IMR-90 (cell line): ENCODE measurements around the gene NAA15. TPM values are rescaled to one million over a fixed set of nuclear protein-coding genes. Genes with fewer than 3 reads are reported as not detected.

Source experiments
- ATAC-seq: fragments of 200-7000 bp; cut with Tn5 transposase; 2 replicates; pipeline ENCODE4 v1.9.1; 2020; ENCODE audit warnings: low read depth, mild to moderate bottlenecking, moderate library complexity
- BruUV-seq: library from RNA; stranded (reverse); fragments of 400-500 nt; replicated peaks from 2 replicates; lab custom pipeline; 2021; lab: Mats Ljungman, UMichigan
- CTCF ChIA-PET: fragments of 300-600 bp; formaldehyde crosslinking; extraction: SDS; loops from one replicate; lab custom pipeline; 2021; ENCODE audit warnings: antibody characterized with exemption; lab: Yijun Ruan, JAX
- POLR2A ChIA-PET: fragments of 300-600 bp; sonication (Branson Sonifier 250); formaldehyde crosslinking; loops from one replicate; lab custom pipeline; 2022; ENCODE audit warnings: antibody characterized with exemption; ENCODE audit not compliant: unreplicated experiment; lab: Charles Lee
- DNase-seq: peaks from one replicate; pipeline ENCODE4 v3.0.0; 2013
- H2AFZ ChIP-seq: replicated peaks from 2 replicates; pipeline ENCODE3; 2013; ENCODE audit warnings: low read length, mild to moderate bottlenecking; ENCODE audit not compliant: poor library complexity
- H2AK5ac ChIP-seq: 2 replicates; pipeline ENCODE4 v1.6.1; 2013; ENCODE audit warnings: low read depth, low read length, inconsistent platforms
- H2AK9ac ChIP-seq: replicated peaks from 2 replicates; pipeline ENCODE3; 2013; ENCODE audit warnings: mild to moderate bottlenecking, low read depth, low read length, moderate library complexity; ENCODE audit not compliant: poor library complexity
- H2BK120ac ChIP-seq: 2 replicates; pipeline ENCODE4 v1.6.1; 2013; ENCODE audit warnings: low read depth, low read length, inconsistent platforms
- H2BK15ac ChIP-seq: 3 replicates; pipeline ENCODE4 v1.6.1; 2013; ENCODE audit warnings: low read depth, low read length, inconsistent platforms
- H2BK20ac ChIP-seq: 2 replicates; pipeline ENCODE4 v1.6.1; 2013; ENCODE audit warnings: low read depth, mild to moderate bottlenecking, inconsistent platforms, low read length, moderate library complexity
- H2BK5ac ChIP-seq: 2 replicates; pipeline ENCODE4 v1.6.1; 2013; ENCODE audit warnings: mild to moderate bottlenecking, low read depth, low read length, inconsistent platforms; ENCODE audit not compliant: poor library complexity, severe bottlenecking
- H3K14ac ChIP-seq: replicated peaks from 2 replicates; pipeline ENCODE4 v1.6.1; 2013; ENCODE audit warnings: low read depth, low read length, inconsistent platforms
- H3K18ac ChIP-seq: 2 replicates; pipeline ENCODE4 v1.6.1; 2013; ENCODE audit warnings: low read depth, low read length, control low read depth
- H3K23ac ChIP-seq: 2 replicates; pipeline ENCODE4 v1.6.1; 2013; ENCODE audit warnings: low read depth, low read length, inconsistent platforms
- H3K27ac ChIP-seq: 2 replicates; pipeline ENCODE4 v1.5.1; 2013; ENCODE audit warnings: mild to moderate bottlenecking, control low read depth, low read length; ENCODE audit not compliant: insufficient read depth
- H3K27me3 ChIP-seq: 2 replicates; pipeline ENCODE4 v1.6.1; 2013; ENCODE audit warnings: low read length; ENCODE audit not compliant: control insufficient read depth, insufficient read depth
- H3K36me3 ChIP-seq: 2 replicates; pipeline ENCODE4 v1.6.1; 2013; ENCODE audit warnings: low read length, mixed read lengths; ENCODE audit not compliant: control insufficient read depth, insufficient read depth
- H3K4ac ChIP-seq: 2 replicates; pipeline ENCODE4 v1.6.1; 2013; ENCODE audit warnings: low read depth, low read length, inconsistent platforms
- H3K4me1 ChIP-seq: 2 replicates; pipeline ENCODE4 v1.6.1; 2013; ENCODE audit warnings: low read length, mixed read lengths; ENCODE audit not compliant: control insufficient read depth, insufficient read depth
- H3K4me2 ChIP-seq: 2 replicates; pipeline ENCODE4 v1.6.1; 2013; ENCODE audit warnings: low read depth, mild to moderate bottlenecking, control low read depth, low read length, moderate library complexity
- H3K4me3 ChIP-seq: 2 replicates; pipeline ENCODE4 v1.5.1; 2013; ENCODE audit warnings: low read depth, mild to moderate bottlenecking, control low read depth, low read length, moderate library complexity; ENCODE audit not compliant: insufficient read depth
- H3K56ac ChIP-seq: 2 replicates; pipeline ENCODE4 v1.6.1; 2013; ENCODE audit warnings: low read length, inconsistent platforms; ENCODE audit not compliant: insufficient read depth; ENCODE audit errors: extremely low read depth
- H3K79me1 ChIP-seq, 2 experiments: 2 replicates each; pipeline ENCODE4 v1.6.1; 2013; ENCODE audit warnings: low read length in 2 of 2, inconsistent platforms in 1 of 2, low read depth in 1 of 2
- H3K9ac ChIP-seq: 2 replicates; pipeline ENCODE4 v1.6.1; 2013; ENCODE audit warnings: low read depth, low read length, control low read depth
- H3K9me1 ChIP-seq: 2 replicates; pipeline ENCODE4 v1.6.1; 2013; ENCODE audit warnings: low read length, inconsistent platforms; ENCODE audit not compliant: insufficient read depth
- H3K9me3 ChIP-seq: 2 replicates; pipeline ENCODE4 v1.6.1; 2013; ENCODE audit warnings: low read length; ENCODE audit not compliant: control insufficient read depth, insufficient read depth
- H4K20me1 ChIP-seq: 2 replicates; pipeline ENCODE4 v1.6.1; 2013; ENCODE audit warnings: low read length, inconsistent platforms; ENCODE audit not compliant: insufficient read depth
- H4K5ac ChIP-seq: 2 replicates; pipeline ENCODE4 v1.6.1; 2013; ENCODE audit warnings: mild to moderate bottlenecking, low read depth, low read length, control low read depth
- H4K8ac ChIP-seq, 2 experiments: 2 replicates each; pipeline ENCODE4 v1.6.1; 2013; ENCODE audit warnings: low read depth in 2 of 2, low read length in 2 of 2, control low read depth in 1 of 2, inconsistent platforms in 1 of 2
- H4K91ac ChIP-seq: 2 replicates; pipeline ENCODE4 v1.6.1; 2013; ENCODE audit warnings: low read depth, low read length, inconsistent platforms; ENCODE audit not compliant: insufficient read depth
- BHLHE40 ChIP-seq: fragments of 150-350 bp; IDR thresholded peaks from 2 replicates; pipeline ENCODE4 v1.6.1; 2016; ENCODE audit warnings: mild to moderate bottlenecking, low read depth, low read length
- CEBPB ChIP-seq: IDR thresholded peaks from 2 replicates; pipeline ENCODE4 v1.6.1; 2012; ENCODE audit warnings: low read depth, low read length, improper control_type of control experiment
- CHD1 ChIP-seq: IDR thresholded peaks from 2 replicates; pipeline ENCODE4 v1.6.1; 2012; ENCODE audit warnings: low read depth, low read length, improper control_type of control experiment
- FOS ChIP-seq: fragments of 150-350 bp; IDR thresholded peaks from 2 replicates; pipeline ENCODE4 v1.6.1; 2016; ENCODE audit warnings: low read depth, low read length
- MAFK ChIP-seq: IDR thresholded peaks from 2 replicates; pipeline ENCODE4 v1.6.1; 2012; ENCODE audit warnings: low read depth, low read length, improper control_type of control experiment
- MAZ ChIP-seq: IDR thresholded peaks from 2 replicates; pipeline ENCODE4 v1.6.1; 2012; ENCODE audit warnings: low read depth, mild to moderate bottlenecking, low read length, improper control_type of control experiment, moderate library complexity, borderline replicate concordance
- MXI1 ChIP-seq: IDR thresholded peaks from 2 replicates; pipeline ENCODE4 v1.6.1; 2012; ENCODE audit warnings: low read depth, mild to moderate bottlenecking, low read length, moderate library complexity, borderline replicate concordance
- NFE2L2 ChIP-seq: fragments of 150-350 bp; IDR thresholded peaks from 2 replicates; pipeline ENCODE4 v1.6.1; 2016; ENCODE audit warnings: low read depth, mild to moderate bottlenecking, low read length
- POLR2A ChIP-seq: IDR thresholded peaks from 2 replicates; pipeline ENCODE4 v1.6.1; 2012; ENCODE audit warnings: mild to moderate bottlenecking, low read depth, low read length
- RAD21 ChIP-seq: IDR thresholded peaks from 2 replicates; pipeline ENCODE4 v1.6.1; 2012; ENCODE audit warnings: low read length, improper control_type of control experiment
- RCOR1 ChIP-seq: IDR thresholded peaks from 2 replicates; pipeline ENCODE4 v1.6.1; 2012; ENCODE audit warnings: mild to moderate bottlenecking, low read length, improper control_type of control experiment; ENCODE audit not compliant: insufficient replicate concordance
- RFX5 ChIP-seq: IDR thresholded peaks from 2 replicates; pipeline ENCODE4 v1.8.0; 2012; ENCODE audit warnings: low read depth, mild to moderate bottlenecking, low read length, moderate library complexity
- SMC3 ChIP-seq: fragments of 150-350 bp; IDR thresholded peaks from 2 replicates; pipeline ENCODE4 v1.6.1; 2016; ENCODE audit warnings: low read depth, mild to moderate bottlenecking, antibody characterized with exemption, low read length, moderate library complexity
- WGBS, 2 experiments: methylation state at CpG; one replicate each; pipeline versions ENCODE4 v1.1.5 to v1.1.7; 2013; ENCODE audit warnings: missing lambda C conversion rate in 2 of 2; ENCODE audit not compliant: insufficient read length in 1 of 2; ENCODE audit errors: extremely low coverage in 2 of 2; 5-methylcytosine and 5-hydroxymethylcytosine counted together
- dilution Hi-C: fragments of 300-500 bp; cut with HindIII; formaldehyde crosslinking; loops from one replicate; pipeline ENCODE4 v1.14.3; 2018; ENCODE audit warnings: low sequenced_read_pairs; ENCODE audit not compliant: unreplicated experiment
- in situ Hi-C: fragments of 300-500 bp; cut with MboI; formaldehyde crosslinking; loops from 3 replicates; pipeline ENCODE4 v1.14.3; 2019; ENCODE audit warnings: low sequenced_read_pairs, inconsistent platforms, mixed read lengths
- intact Hi-C: fragments of 100-400 bp; cut with micrococcal nuclease; formaldehyde crosslinking; loops from 2 replicates; pipeline ENCODE4 v1.10.0; 2022
- polyA plus RNA-seq, 3 experiments: library from polyadenylated mRNA; depleted of rRNA; stranded (reverse); fragments of >200 nt; gene quantifications; 2 replicates each; pipeline ENCODE4 v1.2.3, GENCODE V29; 2012; ENCODE audit warnings: low replicate concordance in 1 of 3
- total RNA-seq: library from RNA; depleted of rRNA; stranded (reverse); fragments of >200 nt; gene quantifications from 2 replicates; pipeline ENCODE4 v1.2.3, GENCODE V29; 2012
- TF ChIP-seq, protein P1 (sequence below): fragments of 150-350 bp; IDR thresholded peaks from 2 replicates; pipeline ENCODE4 v1.6.1; 2016; ENCODE audit warnings: low read depth, mild to moderate bottlenecking, low read length, moderate library complexity, borderline replicate concordance
- TF ChIP-seq, protein P2 (sequence below): conservative IDR thresholded peaks from 2 replicates; pipeline ENCODE4 v1.5.1; 2012; ENCODE audit warnings: mild to moderate bottlenecking, low read depth, low read length, improper control_type of control experiment
- TF ChIP-seq, protein P3 (sequence below): fragments of 150-350 bp; IDR thresholded peaks from 2 replicates; pipeline ENCODE4 v1.6.1; 2017; ENCODE audit warnings: mild to moderate bottlenecking, antibody characterized with exemption, low read length, low read depth

The NAA15 gene
- total and polyA plus RNA-seq, 2 of the 4 experiments (the other 2 are of a cell fraction): 11.0 to 43.4 TPM

DNA sequence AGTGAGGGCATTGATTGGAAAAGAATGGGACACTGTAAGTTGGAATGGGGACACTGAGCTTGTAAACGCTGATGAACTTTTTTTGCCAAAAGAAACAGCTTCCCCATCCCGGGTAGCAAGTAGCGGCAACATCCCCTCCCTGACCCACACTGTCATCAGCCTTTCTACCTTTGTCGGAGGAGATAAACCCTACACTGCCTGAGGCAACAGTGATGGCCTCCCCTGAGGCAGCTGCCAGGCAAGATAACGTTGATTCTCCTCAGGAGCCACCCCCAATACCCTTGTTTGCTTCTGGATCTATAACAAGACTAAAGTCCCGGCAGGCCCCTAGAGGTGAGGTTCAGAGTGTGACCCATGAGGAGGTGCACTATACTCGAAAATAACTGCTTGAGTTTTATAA lies 142.4 kb downstream of the NAA15 start:
- Histone ChIP-seq H4K91ac (no peak overlapping the region), H3K27ac (no peak overlapping the region), H3K36me3 (no peaks in the 10 kb centered on the region), H3K4me1 (no peaks in the 10 kb centered on the region), H3K9me3 (no peaks in the 10 kb centered on the region; the same call in 1 of the 2 replicates), H3K4me2 (no peak overlapping the region), H3K9me1 (no peaks in the 10 kb centered on the region), H2AK9ac (no peak overlapping the region), H2BK15ac (no peak overlapping the region), H4K20me1 (no peaks in the 10 kb centered on the region; the same call in 1 of the 2 replicates), H2BK5ac (no peak overlapping the region), H4K8ac (no peak overlapping the region), H4K5ac (no peak overlapping the region), H3K14ac (no peak overlapping the region), H2BK120ac (no peak overlapping the region), H3K23ac (no peak overlapping the region), H3K9ac (no peak overlapping the region), H3K56ac (no peak overlapping the region), H3K27me3 (no peaks in the 10 kb centered on the region), H3K4ac (no peak overlapping the region), H2AFZ (no peak overlapping the region), H2AK5ac (no peak overlapping the region), H3K79me1 (peaks cover 1 to 3% of the 10 kb centered on the region in 2 experiments; a peak in 1 of 4 replicates), H2BK20ac (no peak overlapping the region), H3K4me3 (no peak overlapping the region), H3K18ac (no peak overlapping the region)
- BruUV-seq: no TSS peak
- in situ Hi-C loops (no loop called here), intact Hi-C loops (no loop called here), dilution Hi-C loops (no loop called here)
- ChIA-PET CTCF (no interaction called here), POLR2A (no interaction called here)
- DNase-seq (no peak), ATAC-seq (no peak)
- WGBS, 2 experiments: 86% methylated on average over 1 of the region's 7 CpGs; no CpG with 5 or more reads in 1 of the 2 experiments
- TF ChIP-seq, protein P1, sequence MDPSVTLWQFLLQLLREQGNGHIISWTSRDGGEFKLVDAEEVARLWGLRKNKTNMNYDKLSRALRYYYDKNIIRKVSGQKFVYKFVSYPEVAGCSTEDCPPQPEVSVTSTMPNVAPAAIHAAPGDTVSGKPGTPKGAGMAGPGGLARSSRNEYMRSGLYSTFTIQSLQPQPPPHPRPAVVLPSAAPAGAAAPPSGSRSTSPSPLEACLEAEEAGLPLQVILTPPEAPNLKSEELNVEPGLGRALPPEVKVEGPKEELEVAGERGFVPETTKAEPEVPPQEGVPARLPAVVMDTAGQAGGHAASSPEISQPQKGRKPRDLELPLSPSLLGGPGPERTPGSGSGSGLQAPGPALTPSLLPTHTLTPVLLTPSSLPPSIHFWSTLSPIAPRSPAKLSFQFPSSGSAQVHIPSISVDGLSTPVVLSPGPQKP: no peak
- TF ChIP-seq NFE2L2 (no peak), RAD21 (no peak), MAZ (no peak), BHLHE40 (no peak), MXI1 (no peak), CEBPB (no peak), RCOR1 (no peak), CHD1 (no peak), SMC3 (no peak), RFX5 (no peak), FOS (no peak), POLR2A (no peak), MAFK (no peak)
- TF ChIP-seq, protein P2, sequence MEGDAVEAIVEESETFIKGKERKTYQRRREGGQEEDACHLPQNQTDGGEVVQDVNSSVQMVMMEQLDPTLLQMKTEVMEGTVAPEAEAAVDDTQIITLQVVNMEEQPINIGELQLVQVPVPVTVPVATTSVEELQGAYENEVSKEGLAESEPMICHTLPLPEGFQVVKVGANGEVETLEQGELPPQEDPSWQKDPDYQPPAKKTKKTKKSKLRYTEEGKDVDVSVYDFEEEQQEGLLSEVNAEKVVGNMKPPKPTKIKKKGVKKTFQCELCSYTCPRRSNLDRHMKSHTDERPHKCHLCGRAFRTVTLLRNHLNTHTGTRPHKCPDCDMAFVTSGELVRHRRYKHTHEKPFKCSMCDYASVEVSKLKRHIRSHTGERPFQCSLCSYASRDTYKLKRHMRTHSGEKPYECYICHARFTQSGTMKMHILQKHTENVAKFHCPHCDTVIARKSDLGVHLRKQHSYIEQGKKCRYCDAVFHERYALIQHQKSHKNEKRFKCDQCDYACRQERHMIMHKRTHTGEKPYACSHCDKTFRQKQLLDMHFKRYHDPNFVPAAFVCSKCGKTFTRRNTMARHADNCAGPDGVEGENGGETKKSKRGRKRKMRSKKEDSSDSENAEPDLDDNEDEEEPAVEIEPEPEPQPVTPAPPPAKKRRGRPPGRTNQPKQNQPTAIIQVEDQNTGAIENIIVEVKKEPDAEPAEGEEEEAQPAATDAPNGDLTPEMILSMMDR: no peak
- TF ChIP-seq, protein P3, sequence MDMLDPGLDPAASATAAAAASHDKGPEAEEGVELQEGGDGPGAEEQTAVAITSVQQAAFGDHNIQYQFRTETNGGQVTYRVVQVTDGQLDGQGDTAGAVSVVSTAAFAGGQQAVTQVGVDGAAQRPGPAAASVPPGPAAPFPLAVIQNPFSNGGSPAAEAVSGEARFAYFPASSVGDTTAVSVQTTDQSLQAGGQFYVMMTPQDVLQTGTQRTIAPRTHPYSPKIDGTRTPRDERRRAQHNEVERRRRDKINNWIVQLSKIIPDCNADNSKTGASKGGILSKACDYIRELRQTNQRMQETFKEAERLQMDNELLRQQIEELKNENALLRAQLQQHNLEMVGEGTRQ: no peak
